Measurements from ENCODE around the gene SKI.

- TF ChIP-seq, protein P1, sequence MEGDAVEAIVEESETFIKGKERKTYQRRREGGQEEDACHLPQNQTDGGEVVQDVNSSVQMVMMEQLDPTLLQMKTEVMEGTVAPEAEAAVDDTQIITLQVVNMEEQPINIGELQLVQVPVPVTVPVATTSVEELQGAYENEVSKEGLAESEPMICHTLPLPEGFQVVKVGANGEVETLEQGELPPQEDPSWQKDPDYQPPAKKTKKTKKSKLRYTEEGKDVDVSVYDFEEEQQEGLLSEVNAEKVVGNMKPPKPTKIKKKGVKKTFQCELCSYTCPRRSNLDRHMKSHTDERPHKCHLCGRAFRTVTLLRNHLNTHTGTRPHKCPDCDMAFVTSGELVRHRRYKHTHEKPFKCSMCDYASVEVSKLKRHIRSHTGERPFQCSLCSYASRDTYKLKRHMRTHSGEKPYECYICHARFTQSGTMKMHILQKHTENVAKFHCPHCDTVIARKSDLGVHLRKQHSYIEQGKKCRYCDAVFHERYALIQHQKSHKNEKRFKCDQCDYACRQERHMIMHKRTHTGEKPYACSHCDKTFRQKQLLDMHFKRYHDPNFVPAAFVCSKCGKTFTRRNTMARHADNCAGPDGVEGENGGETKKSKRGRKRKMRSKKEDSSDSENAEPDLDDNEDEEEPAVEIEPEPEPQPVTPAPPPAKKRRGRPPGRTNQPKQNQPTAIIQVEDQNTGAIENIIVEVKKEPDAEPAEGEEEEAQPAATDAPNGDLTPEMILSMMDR (conservative IDR thresholded peaks at IDR 0.05; ENCODE audit: low read depth in 2 of 2), result no peak
- TF ChIP-seq CREB1 (CRISPR knock-in tag; IDR thresholded peaks at IDR 0.05; ENCODE audit: low read depth) (no peak), EZH2 (IDR thresholded peaks at IDR 0.05; ENCODE audit: low read depth, unreplicated experiment) (no peak), EZH2phosphoT487 (IDR thresholded peaks at IDR 0.05; ENCODE audit: unreplicated experiment) (no peak), STAT1 (IDR thresholded peaks at IDR 0.05; ENCODE audit: unreplicated experiment) (no peak), REST (IDR thresholded peaks at IDR 0.05; ENCODE audit: unreplicated experiment) (no peak), POLR2AphosphoS5 (IDR thresholded peaks at IDR 0.05; ENCODE audit: low read depth) (no peak), ZNF114 (CRISPR knock-in tag; IDR thresholded peaks at IDR 0.05) (no peak), ZNF331 (CRISPR knock-in tag; IDR thresholded peaks at IDR 0.05; ENCODE audit: low read depth) (no peak)
These were observed 30.4 kb upstream of the SKI start for GRCh38 chr1:2197707-2198165.

Data from GM23338 (cell line).